HEK293T (cell line): ENCODE results near the gene OLFM1.

Source experiments
- BHLHE40 ChIP-seq: fragments of 450-650 bp; IDR thresholded peaks from 2 replicates; pipeline ENCODE4 v1.6.1; 2016; ENCODE audit warnings: mild to moderate bottlenecking, moderate library complexity, borderline replicate concordance
- CTBP1 ChIP-seq: fragments of 450-650 bp; IDR thresholded peaks from 2 replicates; pipeline ENCODE4 v1.6.1; 2016; ENCODE audit warnings: borderline replicate concordance
- FOXA1 ChIP-seq: fragments of 450-650 bp; IDR thresholded peaks from 2 replicates; pipeline ENCODE4 v1.6.1; 2016; ENCODE audit warnings: mild to moderate bottlenecking
- FOXK2 ChIP-seq: fragments of 450-650 bp; IDR thresholded peaks from 2 replicates; pipeline ENCODE4 v1.6.1; 2016; ENCODE audit warnings: mild to moderate bottlenecking
- FOXM1 ChIP-seq: fragments of 450-650 bp; IDR thresholded peaks from 2 replicates; pipeline ENCODE4 v1.6.1; 2017; ENCODE audit warnings: mild to moderate bottlenecking, borderline replicate concordance
- SP1 ChIP-seq: fragments of 450-650 bp; IDR thresholded peaks from 2 replicates; pipeline ENCODE4 v1.6.1; 2017
- ZNF384 ChIP-seq: fragments of 450-650 bp; IDR thresholded peaks from 2 replicates; pipeline ENCODE4 v1.6.1; 2016
- TF ChIP-seq, protein P1 (sequence below): fragments of 450-650 bp; IDR thresholded peaks from 2 replicates; pipeline ENCODE4 v1.6.1; 2016

GRCh38 chr9:135102331-135102730 is 14.9 kb downstream of the OLFM1 start:
- no peak for TF ChIP-seq SP1
- TF ChIP-seq, protein P1, sequence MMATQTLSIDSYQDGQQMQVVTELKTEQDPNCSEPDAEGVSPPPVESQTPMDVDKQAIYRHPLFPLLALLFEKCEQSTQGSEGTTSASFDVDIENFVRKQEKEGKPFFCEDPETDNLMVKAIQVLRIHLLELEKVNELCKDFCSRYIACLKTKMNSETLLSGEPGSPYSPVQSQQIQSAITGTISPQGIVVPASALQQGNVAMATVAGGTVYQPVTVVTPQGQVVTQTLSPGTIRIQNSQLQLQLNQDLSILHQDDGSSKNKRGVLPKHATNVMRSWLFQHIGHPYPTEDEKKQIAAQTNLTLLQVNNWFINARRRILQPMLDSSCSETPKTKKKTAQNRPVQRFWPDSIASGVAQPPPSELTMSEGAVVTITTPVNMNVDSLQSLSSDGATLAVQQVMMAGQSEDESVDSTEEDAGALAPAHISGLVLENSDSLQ, result no peak
- TF ChIP-seq CTBP1, result no peak
- TF ChIP-seq ZNF384, result no peak
- no peak for TF ChIP-seq FOXA1
- TF ChIP-seq BHLHE40, result no peak
- no peak for TF ChIP-seq FOXM1
- no peak for TF ChIP-seq FOXK2
